BJ (cell line): ENCODE measurements around the gene SH3GL3. TPM values are rescaled to one million over a fixed set of nuclear protein-coding genes. Genes with fewer than 3 reads are reported as not detected.

Source experiments
- CTCF ChIA-PET: fragments of 350-600 bp; formaldehyde crosslinking; extraction: SDS; loops from one replicate; lab custom pipeline; 2021; ENCODE audit warnings: antibody characterized with exemption, inconsistent platforms; lab: Yijun Ruan, JAX
- POLR2A ChIA-PET: fragments of 300-600 bp; sonication (Branson Sonifier 250); formaldehyde crosslinking; extraction: SDS; loops from one replicate; lab custom pipeline; 2021; ENCODE audit warnings: antibody characterized with exemption; lab: Charles Lee
- DNase-seq: peaks from one replicate; pipeline ENCODE4 v3.0.0-alpha.2; 2011; ENCODE audit warnings: low read depth
- H3K27me3 ChIP-seq: 2 replicates; pipeline ENCODE4 v1.6.0; 2011; ENCODE audit warnings: low read length; ENCODE audit not compliant: control insufficient read depth, insufficient read depth
- H3K36me3 ChIP-seq: 2 replicates; pipeline ENCODE4 v1.5.1; 2011; ENCODE audit warnings: low read length; ENCODE audit not compliant: control insufficient read depth, insufficient read depth
- H3K4me3 ChIP-seq: 2 replicates; pipeline ENCODE4 v1.5.1; 2011; ENCODE audit warnings: low read depth, mild to moderate bottlenecking, control low read depth, low read length
- CTCF ChIP-seq: IDR thresholded peaks from 2 replicates; pipeline ENCODE4 v1.5.1; 2011; ENCODE audit warnings: low read depth, mild to moderate bottlenecking, control low read depth, inconsistent platforms, low read length, moderate library complexity; ENCODE audit not compliant: insufficient read depth
- polyA plus RNA-seq: library from polyadenylated mRNA; depleted of rRNA; stranded (reverse); fragments of >200 nt; gene quantifications from 2 replicates; pipeline ENCODE4 v1.2.3, GENCODE V29; 2011

The SH3GL3 gene
- polyA plus RNA-seq, 1 experiment = not detected

GRCh38 chr15:83458381-83458780, 11.2 kb downstream of the SH3GL3 start:
- Histone ChIP-seq H3K4me3 (no peak overlapping the region), H3K36me3 (no peaks in the 10 kb centered on the region), H3K27me3 (no peaks in the 10 kb centered on the region)
- CTCF ChIA-PET = no interaction called here
- no peak for DNase-seq
- no peak for TF ChIP-seq CTCF
- POLR2A ChIA-PET = no interaction called here

GRCh38 chr15:83462026-83462425, 14.9 kb downstream of the SH3GL3 start:
- Histone ChIP-seq H3K36me3 (no peaks in the 10 kb centered on the region), H3K4me3 (no peak overlapping the region), H3K27me3 (no peaks in the 10 kb centered on the region)
- POLR2A ChIA-PET = no interaction called here
- CTCF ChIA-PET = no interaction called here
- no peak for TF ChIP-seq CTCF
- DNase-seq = no peak

- ChIA-PET CTCF (interaction anchor here (0.8 kb wide), 1 partner anchor 16 kb away, joined by 3 read pairs; the partner anchor contains the start of gene SH3GL3), POLR2A (no interaction called here)
- Histone ChIP-seq H3K36me3 (no peaks in the 10 kb centered on the region), H3K4me3 (no peak overlapping the region), H3K27me3 (no peaks in the 10 kb centered on the region)
- no peak for TF ChIP-seq CTCF
- no peak for DNase-seq
These were observed 15.9 kb downstream of the SH3GL3 start for GRCh38 chr15:83462953-83463433.

GRCh38 chr15:83470887-83471286, 23.7 kb downstream of the SH3GL3 start:
- H3K36me3 ChIP-seq = no peaks in the 10 kb centered on the region
- CTCF ChIA-PET = no interaction called here
- no peaks in the 10 kb centered on the region for H3K27me3 ChIP-seq
- TF ChIP-seq CTCF = no peak
- POLR2A ChIA-PET = no interaction called here
- no peak for DNase-seq
- H3K4me3 ChIP-seq = no peak overlapping the region

- Histone ChIP-seq H3K36me3 (no peaks in the 10 kb centered on the region), H3K4me3 (no peak overlapping the region), H3K27me3 (no peaks in the 10 kb centered on the region)
- CTCF ChIA-PET = no interaction called here
- DNase-seq = no peak
- no peak for TF ChIP-seq CTCF
- POLR2A ChIA-PET = no interaction called here
These were observed 24.2 kb downstream of the SH3GL3 start for GRCh38 chr15:83471307-83471866.
